ENCODE results near the gene DCLK3.

The DCLK3 gene

DNA sequence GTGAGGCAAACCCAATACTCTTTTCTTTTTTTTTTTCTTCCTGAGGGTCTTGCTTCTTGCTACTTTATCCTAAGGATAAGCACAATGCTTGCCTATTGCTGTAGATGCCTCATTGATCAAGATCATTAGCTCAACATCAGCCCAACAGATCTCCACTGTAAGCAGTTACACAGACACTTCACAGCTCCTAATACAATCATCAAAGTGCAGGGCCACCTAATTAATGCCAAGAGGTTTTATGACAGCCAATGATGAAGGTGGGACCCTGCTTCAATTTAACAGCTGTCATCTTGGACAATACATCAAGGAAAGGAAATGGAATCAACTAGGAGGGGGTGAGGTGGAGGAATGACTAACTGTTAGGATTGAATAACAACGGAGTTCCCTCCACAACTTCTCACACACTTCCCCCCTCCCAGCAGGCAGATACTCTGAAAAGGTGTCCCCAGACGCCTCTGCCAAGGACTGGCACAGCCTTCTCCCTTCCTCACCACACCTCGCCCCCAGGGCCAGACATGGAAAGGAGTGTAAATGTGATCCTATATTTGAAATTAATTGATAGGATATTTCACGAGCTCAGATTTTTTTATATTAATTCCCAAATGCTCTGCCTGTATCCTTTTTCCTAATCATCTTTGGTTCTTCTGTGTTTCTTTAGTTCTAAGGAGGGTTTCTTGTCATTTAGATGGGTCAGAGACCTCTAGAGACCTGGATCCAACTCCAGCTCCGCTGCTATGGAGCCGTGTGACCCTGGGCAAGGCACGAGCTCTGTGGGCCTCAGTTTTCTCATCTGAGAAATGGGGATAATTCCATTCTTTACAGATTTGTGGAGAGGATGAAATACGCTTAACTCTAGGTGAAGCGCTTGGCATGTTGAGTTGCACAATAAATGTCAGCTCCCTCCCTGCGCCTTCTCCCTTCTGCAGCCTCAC, 1.2 kb downstream of the DCLK3 start:
- DNase-seq = no peak

DNA sequence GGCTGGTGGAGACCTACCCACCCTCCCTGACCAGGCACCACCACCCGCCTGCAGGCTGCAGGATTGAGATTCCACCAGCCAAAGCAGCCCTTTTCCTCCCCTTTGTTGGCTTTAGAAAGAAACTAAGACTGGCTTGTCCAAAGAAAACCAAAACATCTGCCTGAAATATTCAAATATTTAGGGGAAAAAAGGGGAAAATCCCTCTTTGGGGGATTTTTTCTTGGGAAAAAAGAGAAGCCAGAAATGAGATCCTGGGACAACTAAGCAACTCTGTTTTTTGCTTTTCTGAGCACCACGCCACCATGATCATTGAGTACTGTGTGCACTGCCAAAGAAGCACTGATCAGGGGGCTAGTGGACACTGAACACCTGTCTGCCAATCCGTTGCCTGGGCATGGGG, 2.6 kb downstream of the DCLK3 start:
- no peak for DNase-seq

DNA sequence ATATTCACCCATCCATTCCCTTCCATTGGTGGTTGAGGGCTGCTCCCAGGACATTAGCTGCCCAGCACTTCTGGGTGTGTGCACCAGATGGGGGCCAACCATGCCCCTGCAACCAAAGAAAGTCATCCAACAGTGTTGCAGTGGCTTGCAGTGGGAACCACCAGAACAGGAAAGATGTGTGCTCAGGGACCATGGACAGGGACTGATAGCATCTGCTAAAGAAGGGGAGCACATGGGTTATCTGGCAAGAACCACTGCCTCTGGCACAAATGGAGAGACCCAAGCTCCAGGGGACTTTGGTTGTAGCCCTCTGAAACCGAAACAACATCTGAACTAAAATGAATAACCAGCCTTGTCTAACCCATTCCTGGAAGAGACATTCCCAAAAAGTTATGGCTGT, 8.1 kb downstream of the DCLK3 start:
- DNase-seq = no peak

DNA sequence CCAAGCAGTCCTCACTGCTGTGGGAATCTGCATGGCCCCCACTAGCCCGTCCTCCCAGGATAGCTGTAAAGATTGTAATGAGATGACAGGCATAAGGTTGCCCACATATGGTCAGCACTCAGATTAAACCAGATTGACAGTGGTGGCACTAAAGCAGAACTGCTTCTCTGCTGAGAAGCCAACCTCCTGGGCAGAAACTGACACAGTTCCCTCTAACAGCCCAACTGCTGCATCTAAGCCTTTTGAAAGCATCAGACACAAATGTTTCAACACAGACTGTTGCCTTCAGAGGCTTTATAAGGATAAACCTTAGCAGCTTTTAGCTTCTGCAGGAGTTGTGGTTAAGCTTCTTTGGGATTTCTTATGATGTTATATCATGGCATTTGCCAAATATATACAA, 13.0 kb downstream of the DCLK3 start:
- no peak for DNase-seq

DNA sequence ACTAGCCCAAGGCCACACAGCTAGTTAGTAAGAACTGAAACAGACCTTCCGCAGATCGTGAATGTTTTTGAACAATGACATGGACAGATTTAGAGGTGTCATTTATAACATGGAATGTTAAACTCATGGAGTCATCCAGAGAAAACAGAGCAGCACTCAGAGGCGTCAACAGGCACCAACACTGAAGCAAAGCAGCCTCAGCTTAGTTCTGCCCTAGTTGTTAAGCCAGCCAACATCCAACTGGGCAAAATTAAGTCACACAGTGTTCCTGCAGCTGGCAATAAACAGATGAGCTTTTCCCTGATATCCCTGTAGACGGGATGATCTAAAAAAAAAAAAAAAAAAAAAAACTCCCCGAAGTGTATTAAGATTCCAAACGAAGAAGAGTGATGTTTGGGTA, 13.6 kb downstream of the DCLK3 start:
- no peak for DNase-seq

DNA sequence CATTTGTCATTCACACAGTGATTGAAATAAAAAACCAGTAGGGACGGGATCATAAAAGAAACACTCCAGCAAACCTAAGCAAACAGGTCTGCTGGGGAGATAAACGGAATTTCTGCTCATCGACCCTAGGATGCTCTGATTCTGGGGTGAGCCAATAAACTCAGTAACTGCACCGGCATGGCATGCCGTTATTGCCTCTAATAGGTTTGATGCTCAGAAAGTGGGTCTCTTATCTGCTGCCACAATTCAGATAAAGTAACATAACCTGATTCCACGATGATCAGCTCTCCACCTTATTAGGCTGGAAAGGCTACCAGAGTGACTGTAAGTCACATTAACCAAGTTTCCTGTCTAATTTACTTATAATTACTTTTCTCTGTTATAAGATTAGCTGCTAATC, 19.6 kb downstream of the DCLK3 start:
- no peak for DNase-seq

DNA sequence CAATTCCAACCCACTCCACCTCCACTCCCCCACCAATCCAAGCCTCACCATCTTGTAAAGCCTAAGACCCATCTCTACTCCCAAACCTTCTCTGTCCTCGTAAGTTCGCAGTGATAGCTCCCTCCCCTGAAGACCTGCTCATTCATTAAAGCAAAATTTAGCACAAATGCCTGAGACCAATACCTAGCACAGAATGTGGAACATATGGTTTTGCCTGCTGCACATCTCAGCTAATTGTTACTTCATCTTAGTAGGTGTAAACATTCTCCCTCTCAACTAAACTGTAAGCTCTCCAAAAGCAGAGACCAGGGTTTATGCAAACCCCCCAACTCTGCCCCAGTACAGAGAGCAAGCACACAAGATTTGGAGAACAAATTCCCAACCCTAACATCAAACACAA, 20.5 kb downstream of the DCLK3 start:
- no peak for DNase-seq

DNA sequence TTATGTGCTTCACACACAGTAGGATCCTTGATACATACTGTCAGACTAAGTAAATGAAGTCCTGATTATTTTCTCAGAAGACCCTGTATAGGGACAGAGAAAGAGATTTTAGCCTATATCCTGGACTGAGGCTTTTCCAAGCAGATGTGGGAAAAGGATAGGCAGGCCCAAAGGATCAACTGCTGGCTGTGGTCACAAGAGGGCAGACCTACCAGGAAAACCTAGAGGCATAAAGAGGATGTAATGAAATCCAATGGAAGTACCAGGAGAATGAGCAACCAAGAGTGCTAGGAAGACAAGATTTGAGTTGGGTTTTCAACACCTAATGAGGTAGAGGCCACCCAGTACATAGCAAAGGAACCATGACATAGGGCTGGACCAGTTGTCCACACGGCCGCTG, 23.1 kb downstream of the DCLK3 start:
- no peak for DNase-seq

DNA sequence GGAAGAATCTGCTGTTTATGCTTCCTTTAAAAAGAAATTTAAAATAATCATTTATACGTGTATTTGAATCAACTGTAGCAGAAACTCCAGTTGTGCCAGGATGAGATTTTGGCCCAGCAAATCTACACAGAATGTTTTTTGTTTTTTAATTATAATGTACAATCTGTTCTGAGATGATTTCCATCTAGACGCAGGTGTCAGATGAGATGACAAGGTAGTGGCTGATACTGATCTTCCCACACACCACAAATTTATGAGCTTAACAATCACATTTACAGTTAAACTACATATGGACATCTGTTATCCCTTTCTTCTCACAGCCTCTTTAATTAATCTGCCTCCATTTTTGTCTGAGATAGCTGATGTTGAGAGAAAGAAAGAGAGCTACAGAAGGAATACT, 23.6 kb downstream of the DCLK3 start:
- DNase-seq = no peak

DNA sequence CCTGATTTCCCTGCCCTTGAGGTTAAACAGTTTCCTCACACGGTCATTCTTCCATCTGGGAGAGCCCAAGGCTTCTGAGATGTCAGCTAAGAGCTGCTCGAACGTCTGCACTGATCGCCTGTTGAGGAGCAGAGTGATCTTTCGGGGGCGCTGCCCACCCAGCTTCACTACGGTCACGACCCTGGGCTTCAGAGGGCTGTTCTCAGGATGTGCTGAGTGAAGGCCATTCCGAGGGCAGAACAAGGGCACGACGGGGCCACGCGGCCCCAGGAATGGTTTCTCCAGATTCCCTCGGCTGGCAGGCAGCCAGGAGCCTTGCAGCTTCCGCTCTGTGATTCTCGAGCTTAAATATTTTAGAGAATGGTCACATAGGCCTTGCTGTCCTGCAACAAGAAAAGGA, 25.7 kb downstream of the DCLK3 start:
- no peak for DNase-seq

DNA sequence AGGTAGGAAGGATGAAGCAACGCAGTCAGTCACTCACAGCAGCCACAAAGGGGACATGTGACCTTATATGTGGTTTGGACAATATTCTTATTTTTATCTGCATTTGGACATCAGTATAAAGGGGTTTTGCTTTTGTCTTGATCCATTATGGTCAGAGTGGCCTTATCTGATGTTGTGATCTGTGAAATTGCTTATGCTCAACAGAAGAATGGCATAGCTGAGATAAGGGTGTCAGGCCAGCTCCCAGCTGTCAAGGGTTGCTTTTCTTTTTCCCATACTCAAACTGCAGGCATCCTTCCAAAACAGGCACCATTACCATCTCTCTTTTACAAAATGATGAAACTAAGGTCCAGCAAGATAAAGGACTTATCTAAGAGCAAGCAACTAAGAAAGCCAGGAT, 28.1 kb downstream of the DCLK3 start:
- DNase-seq = no peak

DNA sequence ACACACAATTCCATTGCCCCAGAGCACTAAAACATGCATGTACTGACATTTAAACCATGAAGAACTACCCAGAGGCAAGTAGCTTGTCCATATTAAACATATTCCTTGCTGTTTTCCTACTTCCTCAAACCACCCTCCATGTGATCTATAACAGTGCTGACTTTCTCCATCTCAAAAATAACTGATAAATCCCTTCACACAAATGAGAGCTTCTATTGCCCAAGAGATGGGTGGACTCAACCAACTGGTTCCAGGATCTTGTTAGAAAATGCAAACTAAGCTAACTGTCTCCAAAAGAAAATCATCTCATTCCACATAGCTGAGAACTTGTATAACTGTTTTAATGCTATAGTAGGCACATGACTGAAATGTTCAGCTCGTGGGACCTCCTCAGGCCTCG, 29.6 kb downstream of the DCLK3 start:
- DNase-seq = no peak

DNA sequence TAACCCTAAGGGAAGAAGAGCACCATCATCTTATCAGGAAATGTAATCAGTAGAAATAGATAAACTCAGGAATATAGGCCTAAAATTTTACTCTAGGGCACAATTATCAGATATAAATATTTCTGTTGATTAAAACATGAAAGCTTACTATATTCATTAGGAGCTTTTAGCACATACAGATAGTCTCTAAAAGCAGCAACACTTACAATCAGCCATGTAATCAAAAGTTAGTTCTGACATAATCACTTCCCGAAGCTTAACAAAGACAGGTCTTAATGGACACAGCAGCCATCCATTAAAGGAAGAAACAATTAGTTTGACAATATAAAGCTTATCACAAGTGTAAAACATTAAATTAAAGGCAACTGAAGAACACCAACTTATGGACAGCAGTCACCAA, 30.6 kb downstream of the DCLK3 start:
- DNase-seq = no peak

DNA sequence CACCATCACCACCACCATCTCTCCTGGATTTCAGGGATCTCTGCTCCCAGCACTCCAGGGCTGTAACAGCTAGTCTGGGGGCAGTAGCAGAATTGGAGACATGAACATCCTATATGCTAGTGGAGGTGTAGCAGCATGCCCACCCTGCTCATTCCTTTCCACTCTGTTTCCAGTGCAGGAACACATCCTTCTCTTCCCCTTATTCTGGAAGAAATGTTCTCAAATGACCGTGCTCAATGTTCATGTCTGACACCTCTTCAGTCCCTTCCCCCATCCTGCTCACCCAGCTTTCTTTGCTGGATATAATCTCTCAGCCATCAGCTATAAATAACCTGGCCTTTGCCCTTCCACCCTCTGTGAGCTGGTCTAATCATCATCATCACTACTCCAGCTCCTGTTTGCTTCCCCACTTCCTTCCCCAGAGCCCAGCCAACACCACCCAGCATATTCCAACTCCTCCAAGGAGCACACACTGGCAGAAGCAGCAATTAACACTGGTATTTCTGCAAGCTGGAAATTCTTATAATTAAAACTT, 31.1 kb downstream of the DCLK3 start:
- no peak for DNase-seq

DNA sequence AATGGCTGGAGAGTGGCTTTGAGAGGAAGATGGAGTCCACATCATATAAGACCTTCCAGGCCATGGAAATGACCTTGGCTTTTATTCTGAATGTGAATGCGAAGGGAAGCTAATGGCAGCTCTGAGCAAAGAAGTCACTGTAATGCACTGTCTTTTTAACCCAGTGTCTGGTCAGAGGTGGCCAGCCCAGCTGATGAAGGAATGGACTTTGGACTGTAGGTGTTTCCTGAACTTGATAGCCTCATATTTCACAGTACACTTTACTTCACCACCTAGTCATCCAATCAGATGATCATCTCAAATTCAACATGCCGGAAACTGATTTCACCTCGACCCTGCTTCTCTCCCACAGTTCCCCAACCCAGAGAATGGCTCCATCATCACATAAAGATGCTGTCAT, 33.4 kb downstream of the DCLK3 start:
- DNase-seq = no peak

DNA sequence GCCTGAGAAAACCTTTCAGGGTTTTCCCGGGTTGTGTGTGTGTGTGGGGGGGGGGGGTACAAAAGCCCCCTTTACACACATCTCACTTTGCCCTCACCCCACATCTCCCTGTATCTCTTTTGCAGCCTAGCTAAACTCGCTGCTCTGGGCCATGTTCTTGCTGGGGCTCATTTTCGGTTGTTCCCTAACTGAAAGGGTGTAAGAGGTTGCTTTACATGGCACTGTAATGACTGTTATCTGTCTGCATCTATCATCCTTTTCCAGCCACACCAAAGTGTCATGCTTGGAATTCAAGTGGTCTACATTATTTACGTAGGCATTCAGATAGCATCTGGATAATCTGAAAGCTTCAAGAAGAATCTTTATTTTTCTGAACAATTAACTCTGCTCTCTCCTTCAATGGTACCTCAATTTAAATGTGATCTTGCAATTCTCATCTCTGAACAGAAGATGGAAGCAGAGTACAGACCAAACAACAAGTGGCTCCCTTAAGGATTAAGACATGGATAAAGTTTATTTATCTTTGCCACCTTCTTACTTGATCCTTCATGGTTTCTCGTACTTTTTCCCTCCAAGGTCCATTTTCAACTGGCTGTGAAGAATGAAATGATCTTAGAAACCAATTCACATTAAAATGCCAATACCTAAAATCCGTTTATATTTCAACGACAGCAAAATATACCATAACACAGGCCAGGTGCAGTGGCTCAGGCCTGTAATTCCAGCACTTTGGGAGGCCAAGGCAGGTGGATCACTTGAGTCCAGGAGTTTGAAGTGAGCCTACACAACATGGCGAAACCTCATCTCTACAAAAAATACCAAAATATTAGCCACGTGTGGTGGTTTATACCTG, 34.9 kb downstream of the DCLK3 start:
- no peak for DNase-seq

DNA sequence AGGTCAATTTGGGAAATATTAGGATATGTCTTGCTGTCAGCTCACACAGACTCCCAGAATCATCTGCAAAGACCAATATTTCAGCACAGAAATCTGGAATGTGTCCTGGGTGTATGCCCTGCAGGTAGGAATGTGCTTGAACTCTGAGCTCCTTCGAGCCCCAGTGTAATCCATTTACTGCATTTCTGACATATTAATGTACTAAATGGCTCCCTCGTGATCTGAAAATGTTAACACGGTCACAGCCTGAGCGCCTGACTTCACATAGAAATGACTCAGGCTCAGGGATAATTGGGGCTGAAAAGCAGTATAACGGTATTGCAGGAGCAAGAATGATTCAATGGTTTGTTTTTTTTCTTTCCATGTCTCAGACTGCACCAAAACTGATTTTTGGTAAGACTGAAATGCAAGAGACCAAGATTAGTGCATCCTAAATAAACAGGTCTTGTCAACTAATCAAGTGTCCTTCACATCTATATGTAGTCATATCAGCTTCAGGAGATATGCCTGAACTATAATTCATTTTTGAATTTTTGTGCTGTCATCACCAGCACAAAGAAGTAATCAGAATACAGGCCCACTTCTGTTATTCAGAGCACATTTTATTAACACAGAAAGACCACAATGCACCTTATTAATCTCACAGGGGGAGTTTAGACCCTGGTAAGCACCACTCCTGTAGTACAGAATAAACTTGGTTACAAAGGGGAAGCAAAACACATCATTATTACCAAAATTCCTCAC, 49.8 kb downstream of the DCLK3 start:
- no peak for DNase-seq

DNA sequence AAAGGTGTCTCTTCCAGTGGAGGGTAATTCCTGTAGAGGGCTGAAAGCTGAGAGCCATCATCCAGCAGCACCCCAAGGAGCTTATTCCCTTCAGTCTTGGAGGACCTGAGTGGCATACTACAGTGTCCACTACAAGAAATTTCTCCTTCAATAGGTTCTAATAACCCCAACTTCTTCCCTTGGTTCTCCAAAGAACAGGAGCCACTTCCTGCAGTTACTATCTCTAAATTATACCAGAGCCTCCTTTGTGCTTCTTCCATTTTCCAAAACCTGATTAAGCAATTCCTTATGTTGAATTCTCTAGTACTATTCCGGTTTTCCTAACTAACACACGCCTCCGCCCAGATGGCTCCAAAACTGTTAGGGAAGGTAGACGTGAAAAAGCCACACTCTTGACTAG, 50.4 kb downstream of the DCLK3 start:
- no peak for DNase-seq

DNA sequence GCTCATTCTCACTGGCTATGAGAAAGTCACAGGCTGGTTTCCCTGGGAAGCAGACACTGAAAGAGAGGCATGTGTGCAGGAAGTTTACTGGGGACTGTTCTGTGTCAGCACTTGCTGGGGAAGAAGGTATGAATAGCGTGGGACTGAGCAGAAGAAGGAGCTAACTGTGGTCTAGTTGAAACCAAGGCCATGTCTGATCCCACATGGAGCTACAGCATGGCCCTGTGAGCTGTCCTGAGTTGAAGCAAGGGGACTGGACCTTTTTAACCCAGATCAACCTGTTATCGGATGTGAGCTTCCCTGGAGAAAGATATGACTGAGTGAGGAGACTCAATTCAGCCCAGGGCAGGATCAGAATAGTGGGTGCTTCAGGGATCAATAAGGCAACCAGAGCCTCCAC, 53.7 kb downstream of the DCLK3 start:
- no peak for DNase-seq

DNA sequence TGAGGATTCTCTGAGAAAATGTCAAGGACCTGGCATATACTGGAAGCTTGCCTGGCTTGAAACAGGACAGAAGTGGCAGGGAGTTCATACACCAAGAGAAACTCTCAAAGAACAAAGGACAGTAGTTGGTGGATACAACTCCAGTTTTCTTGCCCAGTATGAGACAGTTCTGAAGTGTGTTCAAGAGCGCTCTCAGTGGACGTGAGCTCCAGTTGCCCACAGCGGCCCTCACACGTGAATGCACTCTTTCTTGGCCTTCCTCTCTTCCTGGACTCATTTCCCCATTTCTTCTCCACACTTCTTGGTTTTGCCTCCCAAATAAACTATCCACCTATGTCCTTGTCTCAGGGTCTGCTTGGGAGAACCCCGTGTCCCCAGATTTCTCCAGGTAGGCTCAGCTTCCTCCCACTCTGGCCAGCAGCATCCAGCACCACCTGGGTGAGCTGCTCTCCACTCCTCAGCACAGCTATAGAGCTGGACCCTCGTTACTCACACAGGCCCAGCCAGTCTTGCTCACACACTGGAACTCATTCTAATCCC, 54.5 kb downstream of the DCLK3 start:
- DNase-seq = no peak

DNA sequence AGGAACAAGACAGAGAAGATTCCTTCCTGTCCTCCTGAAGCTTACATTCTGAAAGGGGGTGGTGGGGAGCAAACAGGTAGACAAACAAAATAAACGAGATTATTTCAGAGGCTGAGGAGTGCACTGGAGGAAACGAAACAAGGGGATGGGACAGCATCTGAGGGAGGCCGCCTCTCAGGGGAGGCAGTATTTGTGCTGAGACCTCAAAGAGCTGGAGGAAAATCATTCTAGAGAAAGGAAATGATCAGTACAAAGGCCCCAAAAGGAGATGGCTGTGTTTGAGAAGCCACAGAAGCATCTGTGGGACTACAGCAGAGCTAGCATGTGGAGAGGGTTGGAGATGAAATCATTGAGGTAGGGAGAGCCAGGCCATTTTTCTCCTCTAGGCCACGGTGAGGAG, 55.1 kb downstream of the DCLK3 start:
- DNase-seq = no peak

DNA sequence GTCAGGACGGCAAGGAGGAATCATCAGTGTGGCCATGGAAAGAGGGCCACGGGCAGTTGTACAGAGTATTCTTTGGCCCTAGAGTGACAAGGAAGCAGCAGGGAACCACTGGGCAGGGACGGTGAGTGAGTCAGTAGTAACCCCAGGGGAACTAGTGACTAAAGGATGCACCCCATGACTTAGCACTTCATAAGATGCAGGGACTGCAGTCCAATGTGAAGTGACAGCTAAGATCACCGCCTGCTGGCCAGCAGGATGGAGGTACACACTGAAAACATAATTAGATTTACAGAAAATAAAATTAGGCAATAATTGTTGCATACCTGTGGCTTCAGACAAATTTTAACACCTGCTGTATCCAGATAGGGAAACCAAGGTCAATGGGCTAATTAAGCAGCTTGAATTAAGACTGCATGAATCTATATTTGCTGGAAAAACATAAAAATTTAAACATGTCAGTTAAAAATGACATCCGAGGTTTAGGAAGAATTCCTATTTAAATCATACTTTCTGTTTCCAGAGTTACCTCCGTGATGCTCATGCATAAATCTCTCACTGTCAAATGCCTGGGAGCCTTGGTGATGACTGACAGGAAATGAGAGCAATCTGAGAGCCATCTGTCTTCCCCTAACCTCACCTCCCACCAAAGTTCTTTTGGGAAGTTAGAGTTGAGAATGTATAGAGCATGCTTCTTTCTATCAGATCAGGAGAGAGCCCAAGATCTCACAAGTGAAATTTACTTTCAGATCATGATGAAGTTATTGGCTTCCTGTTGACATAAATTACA, 56.5 kb downstream of the DCLK3 start:
- DNase-seq = no peak
